Fibroblast of skin of right biceps (primary cell): Measurements from ENCODE around the gene SSR3.
"Not testable (repeated sequence)": the region's sequence is repeated elsewhere in the genome, so short reads cannot be mapped to it uniquely, and the experiment has no call there.

Source experiments
- DNase-seq: peaks from one replicate; pipeline ENCODE4 v3.0.0-alpha.2; 2013

Gene SSR3

DNA sequence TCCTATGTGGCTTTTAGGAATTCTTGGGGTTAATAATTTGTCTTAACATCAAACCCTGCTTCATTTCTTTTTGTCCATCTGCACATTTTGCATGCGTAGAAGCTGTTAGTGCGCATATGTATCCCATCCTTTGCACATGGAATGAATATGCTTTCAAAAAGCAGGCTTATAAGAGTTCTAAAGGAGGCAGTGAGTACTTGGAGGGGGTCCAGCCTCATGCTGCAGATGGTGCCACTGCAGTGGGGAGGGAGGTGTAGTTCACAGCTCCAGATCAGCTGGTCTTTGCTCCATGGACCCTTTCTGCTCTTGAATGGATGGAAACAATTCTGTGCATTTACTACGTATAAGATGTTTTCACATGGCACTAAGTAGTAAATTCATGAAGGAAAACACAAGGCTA lies 20.7 kb upstream of the SSR3 start:
- no peak for DNase-seq

DNA sequence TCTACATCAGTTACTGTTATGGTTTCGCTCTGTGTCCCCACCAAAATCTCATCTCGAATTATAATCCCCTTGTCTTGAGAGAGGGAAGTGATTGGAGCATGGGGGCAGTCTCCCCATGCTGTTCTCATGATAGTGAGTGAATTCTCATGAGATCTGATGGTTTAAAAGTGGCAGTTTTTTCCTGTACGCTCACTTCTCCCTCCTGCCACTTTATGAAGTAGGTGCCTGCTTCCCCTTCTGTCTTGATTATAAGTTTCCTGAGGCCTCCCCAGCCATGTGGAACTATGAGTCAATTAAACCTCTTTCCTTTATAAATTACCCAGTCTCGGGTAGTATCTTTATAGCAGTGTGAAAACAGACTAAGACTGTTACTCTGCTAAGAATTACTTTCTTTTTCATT lies 15.0 kb upstream of the SSR3 start:
- DNase-seq: not testable (repeated sequence)

DNA sequence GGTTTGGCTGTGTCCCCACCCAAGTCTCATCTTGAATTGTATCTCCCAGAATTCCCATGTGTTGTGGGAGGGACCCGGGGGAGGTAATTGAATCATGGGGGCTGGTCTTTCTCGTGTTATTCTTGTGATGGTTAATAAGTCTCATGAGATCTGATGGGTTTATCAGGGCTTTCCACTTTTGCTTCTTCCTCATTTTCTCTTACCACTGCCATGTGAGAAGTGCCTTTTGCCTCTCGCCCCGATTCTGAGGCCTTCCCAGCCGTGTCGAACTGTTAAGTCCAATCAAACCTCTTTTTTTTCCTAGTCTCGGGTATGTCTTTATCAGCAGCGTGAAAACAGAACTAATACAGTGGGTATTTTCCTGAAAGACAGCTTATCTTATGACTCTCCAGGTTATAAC lies 14.1 kb upstream of the SSR3 start:
- DNase-seq: not testable (repeated sequence)

DNA sequence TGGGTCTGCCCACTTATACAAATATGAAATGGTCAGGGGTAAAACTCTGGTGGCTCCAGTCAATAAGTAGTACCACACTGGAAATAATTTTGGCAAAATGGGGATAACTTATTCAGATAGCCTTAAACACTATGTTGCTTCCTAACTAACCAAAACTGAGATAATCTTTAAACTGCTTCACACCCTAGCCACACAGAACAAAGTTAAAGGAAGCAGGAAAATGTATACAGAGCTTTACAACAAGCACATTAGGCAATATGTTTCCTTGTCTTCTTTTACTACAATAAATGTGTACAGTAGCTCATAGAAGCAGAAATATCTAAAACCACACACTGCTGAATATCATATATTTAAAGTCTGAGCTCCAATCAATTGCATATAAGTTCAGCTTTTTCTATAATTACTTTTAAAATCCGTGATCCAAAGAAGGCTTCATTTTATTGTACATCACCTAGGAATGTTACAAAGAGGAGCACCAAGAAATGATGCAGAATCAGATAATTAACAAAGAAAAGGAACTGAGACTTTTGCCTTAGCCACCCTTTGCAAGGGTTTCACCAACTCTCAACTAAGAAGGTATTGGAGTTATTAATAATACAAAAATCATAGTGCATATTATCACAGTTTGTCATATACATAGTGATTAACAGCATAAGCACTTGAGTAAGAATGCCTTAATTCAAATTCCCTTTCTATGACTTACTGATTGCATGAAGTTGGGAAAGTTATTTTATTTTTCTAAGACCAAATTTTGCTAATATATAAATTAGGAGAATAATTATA lies 9.2 kb upstream of the SSR3 start:
- DNase-seq: no peak

DNA sequence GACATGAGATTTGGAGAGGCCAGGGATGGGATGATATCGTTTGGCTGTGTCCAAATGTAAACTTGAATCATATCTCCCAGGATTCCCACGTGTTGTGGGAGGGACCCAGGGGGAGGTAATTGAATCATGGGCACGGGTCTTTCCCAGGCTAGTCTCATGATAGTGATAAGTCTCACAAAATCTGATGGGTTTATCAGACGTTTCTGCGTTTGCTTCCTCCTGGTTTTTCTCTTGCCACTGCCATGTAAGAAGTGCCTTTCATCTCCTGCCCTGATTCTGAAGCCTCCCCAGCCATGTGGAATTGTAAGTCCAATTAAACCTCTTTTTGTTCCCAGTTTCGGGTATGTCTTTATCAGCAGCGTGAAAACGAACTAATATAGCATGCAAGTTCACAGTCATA lies 7.6 kb upstream of the SSR3 start:
- not testable (repeated sequence) for DNase-seq

DNA sequence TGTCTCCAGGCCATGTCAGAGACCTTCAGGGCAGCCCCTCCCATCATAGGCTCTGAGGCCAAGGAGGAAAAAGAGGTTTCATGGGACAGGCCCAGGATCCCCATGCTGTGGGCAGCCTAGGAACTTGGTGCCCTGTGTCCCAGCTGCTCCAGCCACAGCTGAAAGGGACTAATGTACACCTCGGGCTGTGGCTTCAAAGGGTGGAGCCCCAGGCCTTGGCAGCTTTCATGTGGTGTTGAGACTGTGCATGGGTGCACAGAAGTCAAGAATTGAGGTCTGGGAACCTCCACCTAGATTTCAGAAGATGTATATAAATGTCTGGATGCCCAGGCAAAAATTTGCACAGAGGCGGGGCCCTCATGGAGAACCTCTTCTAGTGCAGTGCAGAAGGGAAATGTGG lies 6.6 kb upstream of the SSR3 start:
- DNase-seq: no peak

DNA sequence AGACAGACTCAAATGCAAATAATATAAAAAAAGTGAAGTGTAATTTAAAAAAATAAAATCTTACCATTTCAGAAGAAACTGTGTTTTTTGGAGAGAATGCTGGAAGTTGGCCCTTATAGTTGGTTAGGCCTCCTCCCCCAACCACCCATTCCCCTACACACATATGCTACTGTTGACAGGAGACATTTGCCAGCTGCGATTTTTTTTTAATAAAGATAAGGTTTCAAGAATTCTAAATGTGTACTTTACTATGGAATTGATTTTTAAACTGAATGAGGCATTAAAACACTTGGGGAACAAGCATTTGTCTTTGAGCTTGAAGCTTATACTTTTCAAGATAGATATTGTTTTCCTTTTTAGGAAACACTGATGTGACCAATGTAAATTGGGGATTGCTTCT lies 4.4 kb upstream of the SSR3 start:
- no peak for DNase-seq

DNA sequence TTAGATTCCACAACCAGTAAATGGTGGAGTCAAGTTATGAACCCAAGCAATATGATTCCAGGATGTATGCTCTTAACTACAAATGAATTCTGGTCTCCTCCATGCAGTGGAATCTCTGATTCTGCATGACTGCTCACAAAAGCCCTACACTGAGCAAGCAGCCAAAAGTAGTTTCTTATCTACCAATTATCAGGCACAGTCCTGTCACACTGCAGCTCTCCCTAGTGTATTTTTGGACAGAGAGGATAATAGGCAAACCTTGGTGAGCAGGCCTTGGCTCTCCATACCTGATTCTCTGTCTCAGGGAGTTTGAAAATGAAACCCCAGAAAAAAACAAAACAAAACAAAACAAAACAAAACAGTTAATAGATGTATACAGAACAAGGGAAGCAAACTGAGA lies 3.5 kb upstream of the SSR3 start:
- no peak for DNase-seq

DNA sequence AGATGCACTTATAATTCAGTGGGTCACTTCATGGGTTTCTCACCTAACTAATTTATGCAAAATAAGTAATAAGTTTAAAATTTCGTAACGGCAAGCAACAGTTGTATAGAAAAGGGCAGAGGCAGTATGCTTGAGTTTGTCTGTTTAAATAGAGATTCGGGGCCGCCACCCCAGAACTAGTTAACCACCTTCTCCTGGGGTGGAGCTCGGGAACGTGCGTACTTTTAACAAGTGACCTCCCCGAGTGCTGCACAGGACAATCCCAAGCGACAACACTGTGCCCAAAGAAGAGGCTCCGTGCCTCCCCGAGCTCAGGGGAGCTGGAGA lies 439 bp downstream of the SSR3 start:
- no peak for DNase-seq

DNA sequence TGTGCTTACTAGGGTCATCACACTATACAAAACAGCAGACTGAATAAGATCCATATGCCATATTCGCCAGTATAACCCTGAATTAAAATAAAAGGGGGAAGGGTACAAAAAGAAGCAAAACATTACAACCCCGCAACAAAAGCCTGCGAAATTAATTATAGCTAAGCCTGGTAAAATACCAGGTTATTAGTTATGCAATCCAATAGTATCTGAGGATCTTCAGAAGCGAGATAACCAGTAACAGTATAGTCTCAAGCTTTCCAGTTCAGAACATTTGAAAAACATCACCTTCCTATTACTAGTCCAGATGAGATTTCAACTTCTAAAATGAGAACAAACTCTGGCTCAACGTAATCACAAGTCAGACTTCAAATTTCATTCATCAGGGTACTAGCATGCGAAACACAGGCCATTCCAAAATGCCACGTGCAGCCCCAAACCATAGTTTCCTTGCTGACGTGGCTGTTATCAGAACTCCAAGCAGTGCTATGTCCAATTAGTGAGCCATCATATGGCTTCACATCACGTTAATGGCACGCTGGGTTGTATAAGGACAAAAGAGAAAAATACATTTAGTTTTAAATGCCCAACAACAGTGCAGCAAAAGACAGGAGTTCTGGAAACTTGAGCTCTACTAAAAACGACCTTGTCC lies 1.1 kb downstream of the SSR3 start:
- DNase-seq: peak; percentile 85

DNA sequence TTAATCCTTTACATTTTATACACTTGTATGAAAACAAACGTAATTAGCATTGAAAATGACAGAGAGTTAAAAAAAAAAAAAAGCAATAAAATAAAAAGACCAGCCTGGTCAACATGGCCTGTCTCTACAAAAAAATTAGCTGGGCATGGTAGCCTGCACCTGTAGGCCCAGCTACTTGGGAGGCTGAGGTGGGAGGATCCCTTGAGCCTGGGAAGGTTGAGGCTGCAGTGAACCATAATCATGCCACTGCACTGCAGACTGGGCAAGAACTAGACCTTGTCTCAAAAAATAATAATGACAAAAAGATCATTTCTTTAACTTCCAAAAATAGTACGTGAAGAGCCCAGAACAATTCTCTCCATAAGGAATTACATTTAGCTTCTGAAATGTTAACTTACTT lies 1.9 kb downstream of the SSR3 start:
- no peak for DNase-seq

DNA sequence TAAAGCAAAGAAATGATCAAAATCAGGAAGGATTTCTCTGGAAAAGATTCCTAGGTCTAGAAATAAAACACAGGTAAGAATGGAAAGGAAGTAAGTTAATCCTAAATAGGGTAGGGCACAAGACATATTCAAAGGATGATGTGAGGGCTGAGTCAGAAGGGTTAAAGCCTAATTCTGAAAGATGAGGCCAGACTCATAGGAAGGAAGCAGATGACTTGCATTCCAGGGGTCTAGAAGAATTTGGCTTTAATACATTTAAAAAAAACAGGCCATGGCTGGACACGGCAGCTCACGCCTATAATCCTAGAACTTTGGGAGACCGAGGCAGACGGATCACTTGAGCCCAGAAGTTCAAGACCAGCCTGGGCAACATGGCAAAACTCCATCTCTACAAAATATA lies 3.2 kb downstream of the SSR3 start:
- DNase-seq: peak; percentile 87

DNA sequence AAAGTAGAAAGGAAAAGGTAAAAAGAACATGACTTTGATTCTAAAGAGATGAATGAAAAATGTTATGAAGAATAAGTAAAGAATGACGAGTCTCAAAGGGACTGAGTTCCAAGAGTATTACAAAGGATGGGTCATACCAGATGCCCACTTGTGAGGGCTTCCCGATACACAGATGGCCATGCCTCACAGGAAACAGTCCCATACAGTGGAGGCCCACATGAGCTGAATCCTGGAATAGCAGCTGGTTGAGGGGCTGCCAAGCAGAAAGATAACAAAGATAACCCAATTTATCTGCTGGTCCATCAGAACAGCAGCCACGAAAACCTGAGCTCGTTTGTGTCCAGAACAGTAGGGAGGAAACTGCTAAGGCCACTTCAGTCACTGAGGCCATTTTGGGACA lies 3.7 kb downstream of the SSR3 start:
- DNase-seq: peak; percentile 53

DNA sequence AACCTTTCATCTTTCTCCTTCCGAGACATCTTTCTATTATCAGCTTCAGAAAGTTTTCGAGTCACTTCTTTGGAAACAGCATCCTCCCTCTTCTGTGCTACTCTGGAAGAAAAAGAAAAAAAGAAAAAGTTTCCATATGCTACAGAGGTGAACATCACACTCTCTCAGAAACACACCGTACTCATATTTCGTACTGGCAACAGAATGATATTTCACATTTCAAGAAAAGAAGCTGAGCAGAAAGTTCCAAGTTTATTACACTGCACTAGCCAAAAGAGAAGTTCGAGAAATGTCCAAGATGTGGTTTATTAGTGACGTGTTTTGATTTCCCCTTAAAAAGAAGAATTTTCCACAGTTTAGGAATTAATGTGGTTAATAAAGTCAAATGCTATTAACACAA lies 6.0 kb downstream of the SSR3 start:
- DNase-seq: no peak

DNA sequence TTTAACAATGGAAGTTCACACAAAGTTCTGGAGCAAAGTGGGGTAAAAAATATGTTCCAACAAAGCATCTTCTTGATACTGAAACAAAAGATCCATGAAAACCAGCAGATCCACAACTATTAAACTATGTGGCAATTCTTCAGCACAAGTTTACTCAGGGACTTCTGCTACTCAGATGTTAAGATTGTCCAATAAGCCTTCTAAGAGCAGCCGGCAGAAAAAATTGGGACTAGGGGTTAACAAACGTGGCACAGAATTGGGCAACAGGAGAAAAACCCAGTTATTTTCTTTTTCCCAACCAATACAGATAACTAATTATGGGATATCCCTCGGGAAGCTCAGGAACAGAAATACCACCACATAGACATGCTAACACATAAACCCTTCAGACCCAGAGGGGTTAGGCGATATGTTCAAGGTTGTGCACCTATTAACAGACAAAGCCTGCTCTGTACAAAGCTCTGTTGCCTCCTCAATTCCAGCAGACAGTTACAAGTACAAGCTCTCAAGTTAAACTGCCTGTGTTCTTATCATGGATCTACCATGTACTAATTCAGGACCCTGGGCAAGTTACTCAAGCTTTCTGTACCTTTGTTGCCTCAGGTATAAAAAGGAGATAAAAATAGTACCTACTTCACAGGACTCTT lies 6.8 kb downstream of the SSR3 start:
- no peak for DNase-seq

DNA sequence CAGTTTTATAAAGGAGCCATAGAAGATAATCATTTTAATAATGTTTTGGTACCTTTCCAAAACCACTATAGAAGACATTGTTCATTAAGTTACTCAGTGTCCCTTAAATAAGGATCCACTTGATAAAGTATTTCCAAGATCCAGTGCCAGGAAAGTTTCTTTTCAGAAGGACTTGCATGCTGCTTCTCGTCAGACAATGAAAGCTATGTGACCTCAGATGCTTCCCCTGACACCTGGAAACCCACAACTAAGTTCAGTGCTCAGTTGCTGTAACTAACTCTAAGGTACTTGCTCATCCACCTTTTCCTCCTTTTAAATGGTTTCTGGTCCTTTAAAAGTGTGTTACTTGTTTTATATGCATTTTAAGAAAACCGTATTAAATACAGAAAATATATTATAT lies 7.3 kb downstream of the SSR3 start:
- no peak for DNase-seq

DNA sequence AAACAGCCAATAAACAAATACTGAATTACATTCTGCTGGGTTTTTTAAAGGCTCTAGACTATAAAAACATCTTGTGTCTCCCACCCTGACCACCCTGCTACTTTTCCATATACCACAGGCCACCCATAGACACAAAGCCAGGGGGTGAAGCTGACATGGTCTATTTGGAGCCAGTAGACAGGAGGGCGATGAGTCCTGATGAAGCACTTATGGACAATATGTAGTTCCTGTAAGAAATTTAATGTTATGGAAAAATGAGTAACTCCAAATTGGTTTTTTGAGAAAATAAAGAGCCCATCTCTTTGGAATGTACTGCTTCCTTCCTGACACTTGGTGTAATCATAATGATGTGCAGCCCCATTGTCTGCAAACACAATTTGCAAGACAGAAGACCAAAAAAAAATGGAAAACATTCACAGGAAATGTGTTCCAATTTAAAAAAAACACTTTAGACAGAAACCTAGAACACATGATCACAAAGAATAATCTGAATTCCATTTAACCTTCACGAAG lies 11.8 kb downstream of the SSR3 start:
- DNase-seq: no peak

DNA sequence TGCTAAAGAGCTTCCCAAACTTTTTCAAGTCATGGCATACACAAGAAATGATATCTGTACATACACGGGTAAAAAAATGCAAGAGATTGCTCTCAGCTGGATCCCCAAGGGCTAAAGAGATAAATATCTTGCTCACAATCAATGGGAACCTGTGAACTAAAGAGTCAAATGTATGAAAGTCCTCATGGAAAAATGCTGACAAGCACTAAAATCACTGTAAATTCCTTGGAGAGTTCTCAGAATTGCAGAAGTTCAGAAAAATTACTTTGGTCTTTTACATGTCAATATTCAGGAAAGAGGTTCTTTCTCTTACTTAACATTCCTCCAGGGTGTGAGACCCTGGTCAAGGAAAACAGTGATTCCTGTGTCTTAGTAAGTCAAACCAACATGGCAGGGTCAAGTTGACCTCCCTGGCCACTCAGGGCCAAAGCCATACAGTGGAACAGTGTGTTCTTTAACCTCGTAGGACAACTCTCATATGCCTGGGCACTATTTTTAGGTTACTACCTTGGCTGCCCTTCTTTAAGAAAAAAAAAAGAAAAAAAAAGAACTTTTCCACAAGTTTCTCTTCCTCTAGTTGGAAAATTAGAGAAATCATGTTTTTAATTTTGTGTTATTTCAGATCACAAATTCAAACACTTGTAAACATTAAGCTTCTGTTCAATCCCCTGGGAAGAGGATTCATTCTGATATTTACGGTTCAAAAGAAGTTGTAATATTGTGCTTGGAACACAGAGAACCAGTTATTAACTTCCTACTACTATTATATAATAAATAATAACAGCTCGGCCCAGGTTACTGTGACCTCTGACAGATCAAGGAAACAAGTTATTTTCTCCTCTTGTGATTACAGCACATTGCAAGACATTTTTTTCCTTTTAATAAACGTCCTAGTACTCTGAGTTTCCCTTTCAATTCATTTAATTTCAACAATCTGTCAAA lies 12.5 kb downstream of the SSR3 start:
- no peak for DNase-seq

DNA sequence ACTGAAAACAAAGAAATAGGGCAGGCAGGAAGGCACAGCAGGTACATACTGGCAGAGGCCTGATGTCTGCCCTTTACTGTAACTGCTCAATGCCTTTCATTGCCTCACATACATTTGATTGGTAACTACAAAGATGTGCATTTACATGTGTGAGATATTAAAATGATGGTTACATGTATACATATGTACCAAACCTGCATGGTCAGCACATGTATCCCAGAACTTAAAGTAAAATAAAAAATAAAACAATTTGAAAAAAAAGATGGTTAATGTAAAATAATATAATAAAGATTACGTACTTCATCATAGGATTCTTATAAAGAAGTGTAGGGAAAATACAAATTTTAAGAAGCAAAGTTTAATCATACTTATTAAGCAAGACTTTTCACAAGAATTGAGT lies 15.1 kb downstream of the SSR3 start:
- DNase-seq: no peak

DNA sequence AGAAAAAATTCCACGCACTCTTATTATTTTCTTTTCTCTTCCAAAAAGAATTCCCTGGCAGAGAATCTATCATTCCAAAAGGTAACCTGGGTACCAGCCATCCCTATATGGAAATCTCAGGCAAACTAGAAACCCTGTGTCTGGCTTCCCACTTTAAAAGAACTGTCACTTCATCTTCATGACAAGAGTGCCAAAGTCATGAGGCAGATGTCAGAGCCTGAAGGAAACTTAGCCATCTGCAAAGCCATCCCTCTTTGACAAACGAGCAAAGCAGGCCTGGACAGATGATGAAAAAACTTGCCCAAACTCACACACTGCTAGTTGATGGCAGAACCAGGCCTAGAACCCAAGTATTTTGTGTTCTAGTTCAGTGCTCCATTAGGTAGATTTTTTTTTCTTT lies 15.9 kb downstream of the SSR3 start:
- DNase-seq: no peak

DNA sequence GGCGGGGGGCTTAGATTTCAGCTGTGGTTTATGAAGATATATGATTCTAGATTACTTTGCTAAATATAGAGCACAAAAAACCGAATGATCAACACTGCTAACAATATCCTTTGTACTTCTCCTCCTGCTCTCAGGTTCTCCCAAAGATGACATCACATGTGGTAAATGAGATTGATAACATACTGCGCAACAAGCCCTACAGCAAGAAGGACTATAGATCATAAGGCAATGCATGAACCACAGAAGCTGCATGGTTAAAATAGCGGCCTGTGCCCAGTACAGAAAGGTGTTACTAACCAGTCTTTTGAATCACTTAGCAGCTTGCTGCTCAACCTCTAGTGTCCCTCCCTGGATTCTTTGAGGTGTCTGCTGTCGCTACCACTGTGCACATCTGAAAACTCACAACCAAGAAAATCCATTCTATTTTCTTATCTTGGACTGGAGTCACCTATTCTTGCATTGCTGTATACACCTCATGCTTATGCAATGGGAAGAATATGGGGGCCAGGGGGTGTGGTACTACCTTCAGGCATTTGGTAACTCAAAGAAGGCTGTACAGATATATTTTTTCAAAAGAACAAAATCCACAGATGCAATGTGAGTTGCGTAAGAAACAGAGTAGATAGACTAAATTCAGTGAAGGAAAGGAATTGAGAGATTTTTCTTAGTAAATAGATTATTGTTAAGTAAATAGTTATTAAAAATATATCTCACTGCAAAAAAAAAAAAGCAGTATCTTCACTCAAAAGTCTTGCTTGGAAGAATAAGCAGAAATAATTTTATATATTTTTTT lies 18.2 kb downstream of the SSR3 start:
- DNase-seq: no peak

DNA sequence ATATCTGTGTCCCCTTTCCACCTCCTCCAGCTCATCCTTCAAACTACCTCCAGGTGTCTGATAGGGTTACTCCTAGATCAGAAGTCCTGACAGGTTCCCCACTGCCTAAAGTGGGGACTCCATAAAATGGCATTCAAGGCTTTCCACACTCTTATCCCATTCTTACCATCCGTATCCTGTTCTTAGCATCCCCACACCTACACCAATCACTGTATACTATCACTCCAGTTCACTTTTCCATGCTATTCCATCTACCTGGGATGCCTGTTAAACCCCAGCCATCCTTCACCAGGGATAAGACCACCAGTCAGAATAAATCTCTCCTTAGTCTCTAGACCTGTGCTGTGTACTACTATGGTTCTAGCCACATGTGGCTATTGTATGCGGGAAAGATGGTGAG lies 19.1 kb downstream of the SSR3 start:
- DNase-seq: no peak
